Mucosa of descending colon (tissue), 3 donors: ENCODE measurements around the gene ABCA12. TPM values are rescaled to one million over a fixed set of nuclear protein-coding genes. Genes with fewer than 3 reads are reported as not detected.

Experiments used
- ATAC-seq: fragments of 200-7000 bp; cut with Tn5 transposase; one replicate; pipeline ENCODE4 v1.9.1; 2020; ENCODE audit warnings: mild to moderate bottlenecking, moderate library complexity
- DNase-seq, 3 donors: peaks; one replicate each; pipeline ENCODE4 v3.0.0-alpha.2; 2020
- H3K36me3 ChIP-seq: fragments of 200-600 bp; one replicate; pipeline ENCODE4 v1.8.0; 2021; ENCODE audit warnings: low read depth, mild to moderate bottlenecking
- H3K4me1 ChIP-seq: fragments of 200-600 bp; one replicate; pipeline ENCODE4 v1.8.0; 2021; ENCODE audit warnings: low read depth, mild to moderate bottlenecking
- H3K4me3 ChIP-seq: fragments of 200-600 bp; one replicate; pipeline ENCODE4 v1.8.0; 2021; ENCODE audit warnings: mild to moderate bottlenecking
- H3K9me3 ChIP-seq: fragments of 200-600 bp; one replicate; pipeline ENCODE4 v1.8.0; 2021; ENCODE audit warnings: mild to moderate bottlenecking
- CTCF ChIP-seq: fragments of 200-600 bp; IDR thresholded peaks from one replicate; pipeline ENCODE4 v1.8.0; 2022; ENCODE audit warnings: antibody characterized with exemption, mild to moderate bottlenecking
- intact Hi-C, 2 donors: fragments of 100-400 bp; cut with DNase I in 1 of 2; cut with micrococcal nuclease in 1 of 2; formaldehyde crosslinking; loops; one replicate each; pipeline versions ENCODE4 v1.11.0 to v1.11.1; 2022; cut with DNase I, micrococcal nuclease
- total RNA-seq, 3 donors: library from RNA; stranded (reverse); fragmentation: NEBNext Ultra II Directional in 2 of 3; extraction: Animal tissue kit (Norgen Biotek cat#: 25700) in 2 of 3; gene quantifications; one replicate each; pipeline versions ENCODE4 v1.2.1 to v1.2.4, GENCODE V29; 2021 to 2023
- donor health status: DM: no; HTN: no; CAD: no; lungs with moderate emphysema.
- donor health status: DM: no; HTN: no; CAD: no.
- donor health status: DM: no; HTN: yes; CAD: no.

ABCA12 gene
- total RNA-seq, 3 donors from 2014 or later: 0.05 to 1.1 TPM; not detected in 1

- no peaks in the 10 kb centered on the region for H3K4me1 ChIP-seq
- intact Hi-C loops: no loop called here
- H3K9me3 ChIP-seq: no peaks in the 10 kb centered on the region
- no peak for ATAC-seq
- TF ChIP-seq CTCF: no peak
- H3K4me3 ChIP-seq: no peak overlapping the region
- no peak for DNase-seq
- no peaks in the 10 kb centered on the region for H3K36me3 ChIP-seq
Measured at GRCh38 chr2:215104226-215104625, 34.2 kb downstream of the ABCA12 start.

- Histone ChIP-seq H3K4me1 (no peaks in the 10 kb centered on the region), H3K4me3 (no peak overlapping the region), H3K36me3 (no peaks in the 10 kb centered on the region), H3K9me3 (no peaks in the 10 kb centered on the region)
- no peak for DNase-seq
- TF ChIP-seq CTCF: no peak
- intact Hi-C loops: no loop called here
- no peak for ATAC-seq
Measured at GRCh38 chr2:215098875-215099274, 39.6 kb downstream of the ABCA12 start.

GRCh38 chr2:215084080-215084479, 54.3 kb downstream of the ABCA12 start:
- H3K36me3 ChIP-seq: no peaks in the 10 kb centered on the region
- intact Hi-C loops: no loop called here
- ATAC-seq (no peak), DNase-seq (no peak)
- H3K4me3 ChIP-seq: no peak overlapping the region
- no peaks in the 10 kb centered on the region for H3K4me1 ChIP-seq
- H3K9me3 ChIP-seq: no peaks in the 10 kb centered on the region
- TF ChIP-seq CTCF: no peak

GRCh38 chr2:215083146-215083545, 55.3 kb downstream of the ABCA12 start:
- no peak for TF ChIP-seq CTCF
- DNase-seq (no peak), ATAC-seq (no peak)
- intact Hi-C loops: no loop called here
- H3K4me1 ChIP-seq: no peaks in the 10 kb centered on the region
- no peaks in the 10 kb centered on the region for H3K9me3 ChIP-seq
- H3K4me3 ChIP-seq: no peak overlapping the region
- no peaks in the 10 kb centered on the region for H3K36me3 ChIP-seq

- no peaks in the 10 kb centered on the region for H3K9me3 ChIP-seq
- no peak overlapping the region for H3K4me3 ChIP-seq
- ATAC-seq: no peak
- no peak for TF ChIP-seq CTCF
- DNase-seq: no peak
- intact Hi-C loops: no loop called here
- H3K36me3 ChIP-seq: no peaks in the 10 kb centered on the region
- no peaks in the 10 kb centered on the region for H3K4me1 ChIP-seq
Measured at GRCh38 chr2:215082446-215082845, 56.0 kb downstream of the ABCA12 start.

- no peak for TF ChIP-seq CTCF
- Histone ChIP-seq H3K4me1 (no peaks in the 10 kb centered on the region), H3K9me3 (no peaks in the 10 kb centered on the region), H3K36me3 (no peaks in the 10 kb centered on the region), H3K4me3 (no peak overlapping the region)
- DNase-seq (no peak), ATAC-seq (no peak)
- intact Hi-C loops: no loop called here
Measured at GRCh38 chr2:215080545-215080944, 57.9 kb downstream of the ABCA12 start.
